Prostate gland (tissue), 2 donors: Measurements from ENCODE around the gene BLOC1S1.

ENCODE experiments used
- POLR2A ChIP-seq: fragments of 450-650 bp; IDR thresholded peaks from one replicate; pipeline ENCODE4 v1.6.1; 2016; ENCODE audit warnings: antibody characterized with exemption, mild to moderate bottlenecking
- POLR2AphosphoS5 ChIP-seq: sonication (generic); formaldehyde crosslinking; IDR thresholded peaks from one replicate; pipeline ENCODE4 v1.6.1; 2017; ENCODE audit warnings: antibody characterized with exemption
- TF ChIP-seq, protein P1 (sequence below), 4 experiments: fragments of 200-600 bp in 2 of 4; fragments of 450-650 bp in 2 of 4; sonication (generic) in 2 of 4; IDR thresholded peaks; 1 replicate in 3 of 4; 2 replicates in 1 of 4; pipeline ENCODE4 v1.5.1; 2016 to 2019; ENCODE audit warnings: antibody characterized with exemption in 4 of 4, mild to moderate bottlenecking in 2 of 4, moderate library complexity in 2 of 4

DNA sequence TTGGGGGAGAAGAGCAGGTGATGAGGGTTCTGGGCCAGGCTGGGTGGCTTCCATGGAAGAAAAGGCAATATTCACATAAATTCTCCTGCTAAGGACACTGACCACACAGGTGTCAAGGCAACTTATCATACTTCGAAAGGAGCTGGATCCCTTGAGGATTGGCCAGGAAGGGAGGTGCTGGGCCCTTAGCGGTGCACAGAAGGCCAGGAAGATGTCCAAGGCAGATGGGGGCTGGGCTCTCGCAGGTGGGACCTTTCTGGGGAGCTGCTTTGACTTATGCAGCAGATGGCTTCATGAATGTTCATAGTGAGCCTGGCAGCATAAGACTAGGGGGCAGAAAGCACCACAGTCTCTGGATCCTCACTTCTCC is 9.1 kb downstream of the BLOC1S1 start:
- TF ChIP-seq, protein P1, sequence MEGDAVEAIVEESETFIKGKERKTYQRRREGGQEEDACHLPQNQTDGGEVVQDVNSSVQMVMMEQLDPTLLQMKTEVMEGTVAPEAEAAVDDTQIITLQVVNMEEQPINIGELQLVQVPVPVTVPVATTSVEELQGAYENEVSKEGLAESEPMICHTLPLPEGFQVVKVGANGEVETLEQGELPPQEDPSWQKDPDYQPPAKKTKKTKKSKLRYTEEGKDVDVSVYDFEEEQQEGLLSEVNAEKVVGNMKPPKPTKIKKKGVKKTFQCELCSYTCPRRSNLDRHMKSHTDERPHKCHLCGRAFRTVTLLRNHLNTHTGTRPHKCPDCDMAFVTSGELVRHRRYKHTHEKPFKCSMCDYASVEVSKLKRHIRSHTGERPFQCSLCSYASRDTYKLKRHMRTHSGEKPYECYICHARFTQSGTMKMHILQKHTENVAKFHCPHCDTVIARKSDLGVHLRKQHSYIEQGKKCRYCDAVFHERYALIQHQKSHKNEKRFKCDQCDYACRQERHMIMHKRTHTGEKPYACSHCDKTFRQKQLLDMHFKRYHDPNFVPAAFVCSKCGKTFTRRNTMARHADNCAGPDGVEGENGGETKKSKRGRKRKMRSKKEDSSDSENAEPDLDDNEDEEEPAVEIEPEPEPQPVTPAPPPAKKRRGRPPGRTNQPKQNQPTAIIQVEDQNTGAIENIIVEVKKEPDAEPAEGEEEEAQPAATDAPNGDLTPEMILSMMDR (IDR thresholded peaks at IDR 0.05) = no peak
- no peak for TF ChIP-seq POLR2A
- TF ChIP-seq POLR2AphosphoS5 = no peak
